Gastrocnemius medialis (tissue), 4 donors: Measurements from ENCODE around the gene RAD51B.

Experiments
- POLR2A ChIP-seq, 2 donors: fragments of 450-650 bp; IDR thresholded peaks; one replicate each; pipeline ENCODE4 v1.6.1; 2017; ENCODE audit warnings: antibody characterized with exemption in 2 of 2, mild to moderate bottlenecking in 2 of 2, moderate library complexity in 2 of 2
- TF ChIP-seq, protein P1 (sequence below), 5 experiments: fragments of 450-650 bp in 3 of 5; fragments of 200-600 bp in 2 of 5; sonication (generic) in 2 of 5; IDR thresholded peaks in 4 of 5; conservative IDR thresholded peaks in 1 of 5; 1 replicate in 4 of 5; 2 replicates in 1 of 5; pipeline ENCODE4 v1.5.1; 2016 to 2019; ENCODE audit warnings: antibody characterized with exemption in 5 of 5, mild to moderate bottlenecking in 3 of 5, moderate library complexity in 3 of 5

DNA sequence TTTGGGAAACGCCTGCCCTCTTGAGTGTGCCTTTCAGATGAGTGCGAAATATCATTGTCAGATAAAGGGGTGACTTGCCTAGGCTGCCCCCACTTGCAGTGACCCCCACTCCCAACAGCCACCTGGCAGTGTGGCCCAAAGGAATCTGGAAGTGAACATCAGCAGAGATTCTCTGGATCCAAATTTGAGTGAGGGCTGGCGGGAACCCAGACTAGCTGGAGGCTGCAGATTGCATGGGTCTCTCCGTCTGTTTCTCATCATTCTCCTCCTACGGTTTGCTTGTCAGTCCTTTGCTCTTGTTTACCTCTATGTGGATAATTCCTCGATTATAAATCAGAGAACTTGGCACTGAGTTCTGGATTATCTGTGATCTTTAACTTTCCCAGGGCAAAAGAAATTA, 692.5 kb downstream of the RAD51B start:
- TF ChIP-seq, protein P1, sequence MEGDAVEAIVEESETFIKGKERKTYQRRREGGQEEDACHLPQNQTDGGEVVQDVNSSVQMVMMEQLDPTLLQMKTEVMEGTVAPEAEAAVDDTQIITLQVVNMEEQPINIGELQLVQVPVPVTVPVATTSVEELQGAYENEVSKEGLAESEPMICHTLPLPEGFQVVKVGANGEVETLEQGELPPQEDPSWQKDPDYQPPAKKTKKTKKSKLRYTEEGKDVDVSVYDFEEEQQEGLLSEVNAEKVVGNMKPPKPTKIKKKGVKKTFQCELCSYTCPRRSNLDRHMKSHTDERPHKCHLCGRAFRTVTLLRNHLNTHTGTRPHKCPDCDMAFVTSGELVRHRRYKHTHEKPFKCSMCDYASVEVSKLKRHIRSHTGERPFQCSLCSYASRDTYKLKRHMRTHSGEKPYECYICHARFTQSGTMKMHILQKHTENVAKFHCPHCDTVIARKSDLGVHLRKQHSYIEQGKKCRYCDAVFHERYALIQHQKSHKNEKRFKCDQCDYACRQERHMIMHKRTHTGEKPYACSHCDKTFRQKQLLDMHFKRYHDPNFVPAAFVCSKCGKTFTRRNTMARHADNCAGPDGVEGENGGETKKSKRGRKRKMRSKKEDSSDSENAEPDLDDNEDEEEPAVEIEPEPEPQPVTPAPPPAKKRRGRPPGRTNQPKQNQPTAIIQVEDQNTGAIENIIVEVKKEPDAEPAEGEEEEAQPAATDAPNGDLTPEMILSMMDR (IDR thresholded peaks at IDR 0.05 in 4 of 5, conservative IDR thresholded peaks at IDR 0.05 in 1 of 5) = no peak
- TF ChIP-seq POLR2A (IDR thresholded peaks at IDR 0.05) = no peak
